Activated CD4-positive, alpha-beta T cell treated with anti-CD3 and anti-CD28 coated beads for 4 hours (primary cell): ENCODE results near the gene RIOX2.
"Not testable (repeated sequence)": the region's sequence is repeated elsewhere in the genome, so short reads cannot be mapped to it uniquely, and the experiment has no call there.

Experiments
- DNase-seq, 2 donors: peaks; one replicate each; pipeline ENCODE4 v3.0.0-alpha.2; 2020

RIOX2 gene

DNA sequence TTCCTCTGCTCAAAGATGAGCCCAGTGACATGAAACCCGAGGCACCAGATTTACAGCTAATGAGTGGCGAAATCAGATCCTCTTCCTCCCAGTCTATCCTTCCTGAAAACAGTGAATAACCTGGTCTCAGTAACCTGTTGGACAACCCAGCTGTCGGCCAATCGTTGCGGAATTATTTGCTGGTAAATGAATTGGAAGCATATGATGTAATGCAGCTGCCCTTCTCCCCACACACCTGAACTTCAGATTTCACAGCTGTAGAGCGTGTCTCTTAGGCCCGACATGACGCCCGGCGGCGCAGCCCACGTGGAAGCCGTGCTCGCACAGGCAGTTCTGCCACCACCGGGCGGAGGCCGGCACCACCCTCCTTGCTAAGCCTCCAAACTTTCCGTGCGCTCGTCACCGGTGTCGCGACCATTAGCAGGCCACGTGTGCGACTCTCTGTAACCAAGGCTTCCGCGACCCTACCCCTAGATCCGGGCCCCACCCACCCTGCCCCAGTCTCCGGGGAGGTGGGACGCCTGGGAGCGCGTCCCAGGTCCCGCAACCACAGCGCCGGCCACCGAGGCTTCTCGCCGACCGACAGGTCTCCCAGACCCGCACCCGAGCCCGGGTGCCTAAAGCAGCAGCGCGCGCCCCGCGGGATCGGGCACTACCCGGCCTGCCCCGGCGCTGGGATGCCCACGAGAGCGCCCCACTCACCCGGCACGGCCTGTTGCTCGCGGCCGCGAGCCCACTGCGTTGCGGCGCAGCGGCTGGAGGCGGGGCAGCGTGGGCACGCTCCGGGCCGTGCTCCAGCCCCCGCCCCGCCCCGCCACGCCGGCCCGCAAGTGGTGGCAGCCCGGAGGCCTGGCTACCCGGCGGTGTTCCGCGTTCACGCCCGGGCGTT lies at the start of gene RIOX2:
Gene RIOX2 (minus strand): TSS at position 753 of the 889 bp plus-strand sequence. CDS start 4,838 bp downstream, outside the sequence.
- DNase-seq = peak; percentile 81

DNA sequence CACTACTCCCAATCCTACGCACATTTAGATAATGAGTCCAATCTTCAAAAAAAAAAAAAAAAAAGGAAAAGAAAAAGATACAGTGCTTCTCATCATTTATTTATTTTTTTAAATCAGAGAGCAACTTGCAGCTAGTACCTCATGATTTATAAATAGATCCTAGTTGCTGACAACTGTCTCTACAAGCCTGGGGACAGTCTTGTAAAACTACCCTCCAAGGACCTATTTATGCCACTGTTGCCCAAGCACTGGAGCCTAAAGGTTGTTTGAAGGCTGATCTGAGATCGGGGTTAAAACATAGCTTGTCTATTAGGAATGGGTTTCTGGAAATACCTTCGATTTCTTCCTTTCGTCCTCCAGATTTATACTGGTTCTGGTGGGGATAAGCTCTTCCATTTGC lies 48.2 kb upstream of the RIOX2 start:
- no peak for DNase-seq

DNA sequence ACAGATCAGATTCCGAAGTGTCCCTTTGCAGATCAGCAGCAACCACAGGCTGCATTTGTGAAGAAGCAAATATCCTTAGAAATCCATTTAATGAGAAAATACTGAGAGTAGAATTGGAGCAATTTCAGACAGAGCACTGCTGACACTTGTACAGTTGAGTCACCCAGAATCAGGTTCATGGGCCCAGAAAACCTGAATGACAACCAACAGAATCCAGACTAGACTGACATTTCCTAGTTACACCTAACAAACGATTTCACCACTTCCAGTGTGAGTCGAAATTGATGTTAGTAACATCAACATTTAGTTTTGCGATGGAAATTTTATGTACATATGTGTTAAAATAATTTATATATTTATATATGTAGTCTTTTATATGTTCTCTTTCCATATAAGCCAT lies 46.1 kb upstream of the RIOX2 start:
- DNase-seq = no peak

DNA sequence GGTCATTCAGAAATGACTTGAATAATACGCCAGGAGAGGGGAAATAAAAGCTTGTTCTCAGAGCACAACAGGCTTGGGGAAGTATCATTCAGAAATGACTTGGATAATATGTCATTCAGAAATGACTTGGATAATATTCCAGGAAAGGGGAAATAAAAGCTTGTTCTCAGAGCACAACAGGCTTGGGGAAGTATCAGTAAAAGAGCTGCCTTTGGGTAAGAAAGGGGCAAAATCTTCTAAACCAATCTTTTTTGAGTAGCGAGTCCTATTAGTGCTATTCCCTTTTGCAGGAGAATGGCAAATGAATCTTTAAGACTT lies 42.0 kb upstream of the RIOX2 start:
- no peak for DNase-seq

DNA sequence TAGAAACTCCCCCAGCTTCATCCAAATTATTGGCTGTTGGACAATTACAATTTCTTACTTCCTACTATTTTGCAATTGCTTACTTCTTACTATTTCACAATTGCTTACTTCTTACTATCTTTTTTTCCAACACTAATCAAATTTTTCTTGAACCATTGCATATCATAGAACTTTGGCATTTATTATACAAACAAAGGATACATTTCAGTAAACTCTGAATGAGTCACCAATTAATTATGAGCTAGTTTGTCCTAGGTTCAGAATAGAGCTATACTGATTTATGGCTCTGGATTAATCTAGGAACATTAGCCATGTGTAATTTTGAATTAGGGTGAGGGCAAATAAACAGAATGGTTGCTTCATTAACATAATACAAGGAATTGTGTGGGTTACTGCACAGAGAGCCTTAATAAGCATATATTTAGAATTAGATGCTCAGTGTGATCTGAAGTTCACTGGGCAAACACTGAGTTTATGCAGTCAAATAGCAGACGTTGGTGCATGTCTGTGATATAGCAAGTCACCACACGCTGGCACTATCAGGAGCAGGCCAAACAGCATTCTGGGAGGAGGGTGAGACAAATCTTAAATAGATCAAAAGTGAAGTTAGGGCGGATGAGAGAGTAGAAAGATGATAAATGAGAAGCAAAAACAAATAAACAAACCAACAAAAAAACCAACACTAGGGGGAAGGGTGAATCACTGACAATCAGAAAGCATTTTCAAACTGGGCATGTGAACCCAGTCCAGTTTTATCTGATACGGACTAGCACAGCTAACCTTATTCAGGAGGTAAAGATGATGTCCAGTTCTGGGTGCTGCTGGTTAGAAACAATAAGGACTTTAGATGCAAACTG lies 41.4 kb upstream of the RIOX2 start:
- no peak for DNase-seq

DNA sequence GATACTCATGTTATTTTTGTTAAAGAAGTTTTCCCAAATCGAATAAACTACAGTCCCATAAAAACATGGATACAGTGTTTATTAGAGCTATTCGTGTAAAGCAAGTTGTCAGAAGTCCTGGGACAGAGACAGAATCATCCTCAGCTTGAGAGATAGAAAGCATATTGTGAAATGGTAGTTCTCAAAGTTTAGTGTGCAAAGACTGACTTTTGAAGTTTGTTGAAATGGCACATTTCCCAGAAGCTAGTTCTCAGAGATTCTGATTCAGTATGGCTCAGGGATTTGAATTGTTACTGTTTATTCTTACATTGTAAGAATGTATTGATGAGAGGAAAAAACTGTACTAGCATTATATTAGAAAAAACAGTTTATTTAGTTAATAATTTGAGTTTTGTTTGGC lies 40.7 kb upstream of the RIOX2 start:
- no peak for DNase-seq

DNA sequence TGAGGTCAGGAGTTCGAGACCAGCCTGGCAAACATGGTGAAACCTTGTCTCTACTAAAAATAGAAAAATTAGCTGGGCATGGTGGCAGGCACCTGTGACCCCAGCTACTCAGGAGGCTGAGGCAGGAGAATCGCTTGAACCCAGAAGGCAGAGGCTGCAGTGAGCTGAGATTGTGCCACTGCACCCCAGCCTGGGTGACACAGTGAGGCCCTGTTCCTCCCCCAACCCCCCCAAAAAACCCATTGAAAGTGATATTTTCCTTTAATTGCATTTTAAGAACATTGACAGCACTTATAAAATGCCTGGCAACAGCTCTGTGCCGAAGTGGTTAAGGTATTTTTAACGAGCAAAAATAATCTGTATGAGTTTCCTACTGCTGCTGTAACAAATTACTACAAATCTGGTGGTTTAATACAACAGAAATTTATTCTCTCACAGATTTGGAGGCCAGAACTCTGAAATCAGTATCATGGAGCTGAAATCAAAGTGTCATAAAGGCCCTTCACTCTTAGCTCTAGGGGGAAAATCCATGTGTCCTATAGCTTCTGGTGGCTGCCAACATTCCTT lies 38.7 kb upstream of the RIOX2 start:
- DNase-seq = not testable (repeated sequence)

DNA sequence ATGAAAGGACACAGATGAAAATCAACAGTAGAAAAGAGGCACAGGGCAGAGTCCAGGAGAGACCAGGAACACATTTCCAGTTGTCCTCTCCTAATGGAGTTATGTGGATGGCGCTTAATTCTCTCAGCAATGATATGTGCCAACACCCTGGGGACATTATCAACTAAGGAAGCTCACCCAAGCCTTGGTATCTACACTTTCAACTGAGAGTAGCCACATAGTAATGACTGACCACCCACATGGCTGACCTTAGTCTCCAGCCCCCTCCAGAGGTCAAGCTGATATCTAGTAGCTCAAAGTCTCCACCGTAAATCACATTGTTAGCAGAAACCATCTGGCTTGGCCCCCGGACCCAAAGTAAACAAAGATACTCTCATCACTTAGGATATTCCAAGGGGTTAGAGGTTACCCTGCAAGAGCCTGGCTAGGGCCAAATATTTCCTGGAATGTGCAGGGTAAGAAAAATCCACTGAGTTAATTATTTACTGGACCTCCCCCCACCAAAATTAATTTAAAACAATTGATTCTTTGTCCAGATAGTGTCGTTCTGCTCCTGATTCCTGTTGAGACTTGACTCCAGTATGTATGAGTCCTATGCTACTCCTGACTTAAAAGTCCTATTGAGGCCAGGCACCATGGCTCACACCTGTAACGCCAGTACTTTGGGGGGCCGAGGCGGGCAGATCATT lies 38.1 kb upstream of the RIOX2 start:
- DNase-seq = no peak

DNA sequence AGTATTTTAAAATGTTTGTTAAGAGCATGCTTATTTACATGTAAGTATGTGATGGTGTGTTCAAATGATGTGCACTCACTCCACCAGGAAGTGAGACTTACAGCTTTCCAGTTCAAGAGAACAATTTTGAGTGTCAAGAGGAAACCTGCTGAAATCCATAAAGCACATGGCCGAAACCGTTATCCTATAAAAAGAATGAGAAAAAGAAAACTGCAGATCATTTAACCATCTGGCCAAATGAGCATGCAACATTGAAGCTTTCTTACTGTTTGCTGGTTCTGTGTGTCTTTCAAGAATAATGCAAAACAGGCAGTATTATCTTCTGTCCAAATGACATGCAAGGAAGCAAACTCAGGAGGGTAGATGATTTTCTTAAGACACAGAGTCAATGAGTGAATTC lies 36.6 kb upstream of the RIOX2 start:
- no peak for DNase-seq

DNA sequence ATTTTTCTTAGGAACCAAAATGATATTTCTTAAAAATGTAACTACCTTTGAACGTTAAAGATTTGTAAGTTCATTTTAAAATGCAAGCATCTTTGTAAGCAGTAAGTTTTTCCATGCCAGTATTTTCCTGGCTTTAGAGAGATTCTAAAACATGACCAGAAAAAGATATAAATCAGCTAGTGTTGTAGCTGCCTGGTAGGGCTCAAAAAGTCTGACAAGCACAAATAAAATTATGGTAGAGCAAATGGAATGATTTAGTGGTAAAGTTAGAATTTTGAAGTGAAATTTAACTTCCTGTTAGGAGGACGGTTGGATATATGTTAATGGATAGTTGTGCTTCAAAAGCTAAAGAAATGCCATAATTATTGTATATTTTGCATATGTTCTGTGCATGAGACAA lies 33.2 kb upstream of the RIOX2 start:
- DNase-seq = no peak

DNA sequence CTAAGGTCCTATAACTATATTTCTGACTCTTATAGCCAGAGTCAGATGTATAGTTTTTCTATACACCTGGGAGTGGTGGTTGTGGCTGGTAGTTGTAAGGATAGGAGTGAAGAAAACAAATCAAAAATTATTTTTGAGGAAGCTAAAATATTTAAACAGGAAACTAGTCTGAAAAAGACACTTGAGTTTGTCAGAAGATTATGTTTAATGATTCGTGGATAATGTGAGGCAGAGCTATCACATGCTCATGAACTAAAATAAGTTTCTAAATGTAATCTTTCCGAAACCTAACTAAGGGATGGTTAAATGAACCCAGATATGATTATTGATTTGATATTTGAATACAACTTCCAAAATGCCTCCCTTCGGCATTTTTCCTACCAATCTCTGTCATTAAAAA lies 32.5 kb upstream of the RIOX2 start:
- DNase-seq = no peak

DNA sequence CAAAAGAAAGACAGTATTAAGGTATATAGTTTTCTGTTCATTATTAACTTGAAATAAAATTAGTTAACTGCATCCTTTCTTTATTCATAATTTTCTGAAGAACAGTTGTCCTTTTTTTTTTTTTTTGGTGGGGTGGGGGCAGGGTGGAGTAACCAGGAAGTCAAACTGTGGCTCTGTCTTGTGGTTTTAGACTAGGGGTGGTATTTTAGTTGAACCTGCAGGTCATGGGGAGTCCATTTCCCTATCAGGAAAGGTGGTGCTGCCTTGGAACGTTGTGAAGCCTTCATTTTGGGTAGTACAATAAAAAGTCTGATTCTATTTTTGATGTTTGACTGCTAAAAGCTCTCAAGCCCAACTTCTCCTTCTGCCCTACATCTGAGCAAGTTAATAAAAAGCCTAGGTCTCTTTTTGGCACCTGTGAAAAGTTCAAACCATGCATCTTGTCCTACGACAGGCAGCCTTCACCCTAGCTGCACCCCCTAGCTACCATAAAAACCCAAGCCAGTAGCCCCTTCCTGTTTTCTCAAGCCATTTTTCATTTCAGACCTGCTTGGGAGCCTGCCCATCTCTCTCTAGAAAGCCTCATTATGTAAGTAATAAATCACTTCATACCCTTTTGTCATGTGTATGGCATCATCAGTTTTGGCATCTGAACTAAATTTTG lies 31.2 kb upstream of the RIOX2 start:
- DNase-seq = no peak

DNA sequence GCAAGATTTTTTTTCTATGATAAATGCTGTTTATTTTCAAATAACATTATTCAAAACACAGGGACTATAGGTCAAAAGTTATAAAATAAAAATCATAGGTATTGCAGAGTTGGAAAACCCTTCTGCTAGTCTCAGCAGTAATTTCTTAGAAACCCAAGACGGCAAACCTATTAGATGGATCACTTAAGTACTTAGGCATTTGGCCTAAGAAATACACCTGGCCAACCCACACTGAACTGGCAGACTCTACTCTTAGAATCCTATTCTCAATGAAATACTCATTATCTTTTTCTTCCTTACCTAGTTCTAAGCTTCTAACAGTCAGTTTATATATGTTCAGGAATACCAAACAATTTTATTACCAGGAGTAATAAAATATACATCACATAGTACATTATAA lies 30.5 kb upstream of the RIOX2 start:
- no peak for DNase-seq

DNA sequence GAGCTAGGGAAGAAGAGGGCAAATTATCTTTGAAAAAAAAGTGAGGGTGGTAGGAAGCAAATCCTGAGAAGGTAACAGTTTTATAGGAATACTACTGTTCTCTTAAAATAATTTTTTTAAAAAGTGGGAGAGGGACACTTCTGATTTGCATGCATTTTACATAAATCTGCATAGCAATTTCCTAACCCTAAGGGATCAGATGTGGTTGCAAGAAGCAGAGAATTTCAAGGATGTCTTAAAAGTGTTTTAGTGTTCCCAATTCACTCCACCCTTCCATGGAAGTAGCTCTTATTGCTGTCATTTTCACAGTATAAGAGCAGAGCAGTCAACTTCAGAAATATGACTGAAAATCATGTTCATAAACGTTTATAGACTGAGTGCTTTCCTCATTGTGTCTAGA lies 27.8 kb upstream of the RIOX2 start:
- no peak for DNase-seq

DNA sequence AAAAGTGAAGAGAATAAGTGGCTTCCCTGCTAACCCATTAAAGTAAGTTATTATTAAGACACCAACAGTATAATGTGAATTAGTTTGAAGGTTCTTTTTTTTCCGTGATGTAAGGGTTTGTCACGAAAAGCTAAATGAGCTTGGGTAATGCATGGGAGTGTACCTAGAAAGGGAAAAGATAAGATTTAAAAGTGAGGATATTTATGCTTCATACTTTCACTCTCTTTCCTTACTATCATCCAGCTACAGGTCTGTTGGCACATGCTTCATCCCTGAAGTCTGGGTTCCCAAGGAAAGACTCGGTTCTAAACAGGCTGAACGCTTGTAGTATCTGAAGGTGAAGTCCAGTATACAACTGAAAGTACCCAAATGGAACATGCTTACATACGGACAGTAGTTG lies 26.9 kb upstream of the RIOX2 start:
- no peak for DNase-seq

DNA sequence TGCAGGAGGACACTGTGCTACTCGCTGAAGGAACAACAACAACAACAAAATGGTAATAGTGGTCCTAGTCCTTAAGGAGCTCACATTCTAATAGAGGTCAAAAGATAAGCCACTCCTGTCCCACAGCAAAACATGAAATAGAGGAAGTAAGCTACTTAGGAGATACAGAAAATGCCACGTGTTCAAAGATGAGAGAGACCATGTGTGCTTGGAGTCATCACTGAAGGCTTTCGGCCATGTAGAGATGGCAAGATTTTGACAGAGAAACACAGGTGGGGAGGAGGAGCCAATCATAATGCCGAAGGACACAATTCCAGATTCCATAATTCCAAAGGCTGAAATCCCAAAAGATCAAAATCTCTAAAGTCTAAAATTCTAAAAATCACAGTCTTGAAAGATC lies 24.8 kb upstream of the RIOX2 start:
- DNase-seq = no peak

DNA sequence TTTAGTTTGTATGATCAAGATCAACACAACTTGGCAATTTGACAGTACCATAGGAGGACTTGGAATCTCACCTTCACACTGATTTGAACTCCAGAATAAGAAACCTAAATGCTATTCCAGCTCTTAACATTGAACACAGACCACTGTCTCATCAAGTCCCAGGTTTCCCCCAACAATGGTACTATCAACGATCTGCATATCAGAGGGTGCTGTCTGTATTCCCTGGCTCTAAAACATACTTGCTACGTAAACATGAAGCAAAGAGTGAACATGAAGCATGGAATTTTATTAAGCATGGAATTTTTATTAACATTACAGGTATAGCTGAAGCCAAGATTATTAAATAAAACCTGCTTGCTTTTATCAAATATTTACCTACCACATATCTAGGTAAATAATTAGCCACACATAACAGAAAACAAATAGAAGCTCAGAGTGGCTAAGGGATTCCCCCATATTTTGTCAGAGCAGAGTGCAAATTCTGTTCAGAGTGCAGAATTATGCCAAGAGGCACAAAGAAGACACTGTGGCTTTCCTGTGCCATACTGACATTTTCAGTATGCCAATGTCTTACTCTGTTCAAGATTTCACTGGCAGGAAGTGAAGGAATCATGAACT lies 22.2 kb upstream of the RIOX2 start:
- DNase-seq = no peak

DNA sequence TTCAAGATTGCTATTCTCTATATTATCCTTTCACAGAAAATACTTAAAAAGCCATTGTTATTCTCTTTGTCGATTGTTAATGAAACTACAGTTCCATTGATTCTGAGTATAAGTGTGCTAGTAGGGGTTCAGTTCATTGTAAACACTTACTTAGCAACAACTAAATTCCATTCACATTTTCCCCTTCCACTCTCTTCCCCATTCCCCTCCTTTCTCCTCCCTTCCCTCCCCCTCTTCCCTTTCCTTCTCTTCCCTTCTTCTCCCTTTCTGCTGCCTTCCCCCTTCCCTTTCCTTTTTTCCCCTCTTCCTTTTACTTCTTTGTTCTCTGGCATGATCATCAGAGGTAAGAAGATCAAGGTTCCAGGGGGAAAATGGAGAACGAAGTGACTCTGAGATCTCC lies 21.3 kb upstream of the RIOX2 start:
- DNase-seq = no peak

DNA sequence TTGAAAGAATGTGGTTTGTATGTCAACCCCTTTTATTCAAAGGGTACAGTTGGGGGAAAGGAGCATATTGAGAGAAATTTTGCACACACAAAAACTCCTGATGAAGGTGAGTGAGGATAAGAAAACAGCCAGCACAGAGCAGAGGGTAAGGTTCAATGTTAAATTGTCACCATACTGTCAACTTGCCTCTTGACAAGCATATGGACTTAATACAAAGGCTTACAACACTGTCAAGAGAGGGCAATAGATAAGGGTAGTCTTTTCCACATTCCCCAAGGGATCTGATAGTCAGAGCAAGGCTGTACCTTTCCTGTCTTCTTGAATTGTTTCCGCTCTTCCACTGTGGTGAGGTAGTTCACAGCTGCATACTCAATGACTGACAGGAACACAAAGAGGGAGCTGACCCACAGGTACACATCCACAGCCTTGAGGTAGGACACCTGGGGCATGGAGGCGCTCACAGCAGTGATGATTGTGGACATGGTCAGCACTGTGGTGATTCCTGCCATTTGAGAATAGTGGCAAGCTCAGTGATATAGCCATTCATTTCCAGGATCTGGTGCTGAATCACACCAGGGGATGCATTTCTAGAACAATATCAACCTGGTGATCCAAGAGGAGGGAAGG lies 20.4 kb upstream of the RIOX2 start:
- no peak for DNase-seq

DNA sequence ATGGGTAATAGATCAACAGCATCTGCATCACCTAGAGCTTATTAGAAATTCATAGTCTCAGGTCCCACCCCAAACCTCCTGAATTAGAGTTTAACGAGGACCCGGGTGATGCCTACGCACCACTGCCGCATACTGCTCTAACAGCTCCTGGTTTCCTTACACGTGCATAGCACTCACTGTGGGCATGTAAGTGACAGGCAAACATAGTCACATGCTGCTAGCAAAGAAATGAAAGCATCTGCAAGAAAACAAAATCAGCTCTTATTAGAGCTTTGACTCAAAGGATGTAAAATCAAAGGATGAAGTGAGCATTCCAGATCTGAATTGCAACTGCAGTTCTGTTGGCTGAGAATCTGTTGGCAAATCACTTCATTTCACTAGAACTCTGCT lies 19.1 kb upstream of the RIOX2 start:
- no peak for DNase-seq

DNA sequence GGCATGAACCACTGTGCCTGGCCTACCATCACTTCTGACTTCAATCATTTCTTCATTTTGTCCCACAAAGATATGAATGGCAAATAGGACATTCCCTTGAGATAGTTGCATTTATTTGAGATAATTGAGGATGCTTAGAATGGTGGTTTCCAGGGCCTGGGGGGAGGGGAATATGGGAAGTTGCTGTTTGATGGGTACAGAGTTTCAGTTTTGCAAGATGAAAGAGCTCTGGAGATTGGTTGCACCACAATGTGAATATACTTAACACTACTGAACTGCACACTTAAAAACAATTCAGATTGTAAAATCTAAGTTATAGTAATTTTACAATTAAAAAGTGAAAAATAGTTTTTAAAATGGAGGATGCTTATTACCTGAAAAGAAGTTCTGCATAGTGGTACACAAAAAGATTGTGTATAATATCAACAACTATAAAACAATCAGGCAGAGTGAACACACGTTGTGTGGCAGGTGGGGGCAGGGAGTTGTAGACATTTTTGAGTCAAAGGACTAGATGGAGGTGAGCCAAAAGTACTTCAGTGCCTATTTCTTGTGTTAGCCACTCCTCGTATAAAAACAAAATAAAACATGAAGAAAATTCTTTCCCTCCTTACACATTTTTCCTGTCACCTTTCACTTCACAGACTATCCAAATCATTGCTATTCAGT lies 18.5 kb upstream of the RIOX2 start:
- no peak for DNase-seq
